GM12872 (cell line): ENCODE results near the gene CORIN.

Source experiments
- CTCF ChIP-seq: IDR thresholded peaks from 3 replicates; pipeline ENCODE4 v1.5.1; 2011; ENCODE audit warnings: low read depth, mild to moderate bottlenecking, low read length, moderate library complexity; ENCODE audit not compliant: insufficient read depth

CORIN gene

GRCh38 chr4:47662975-47663374, 174.9 kb downstream of the CORIN start:
- peak; percentile 36; the same call in 1 of the 3 replicates for TF ChIP-seq CTCF

GRCh38 chr4:47661741-47662140, 176.1 kb downstream of the CORIN start:
- no peak for TF ChIP-seq CTCF

- no peak for TF ChIP-seq CTCF
Observed at GRCh38 chr4:47659342-47659741, 178.5 kb downstream of the CORIN start.

- TF ChIP-seq CTCF = no peak
Observed at GRCh38 chr4:47654972-47655693, 182.7 kb downstream of the CORIN start.

GRCh38 chr4:47652092-47652491, 185.8 kb downstream of the CORIN start:
- TF ChIP-seq CTCF = no peak

- no peak for TF ChIP-seq CTCF
Observed at GRCh38 chr4:47651231-47651630, 186.6 kb downstream of the CORIN start.

- TF ChIP-seq CTCF = no peak
Observed at GRCh38 chr4:47650584-47651130, 187.2 kb downstream of the CORIN start.
